HG03280 (cell line): ENCODE data around the gene TXNRD2.
"Not testable (repeated sequence)": the region's sequence is repeated elsewhere in the genome, so short reads cannot be mapped to it uniquely, and the experiment has no call there.

Experiments used
- ATAC-seq: cut with Tn5 transposase; IDR thresholded peaks from one replicate; pipeline ENCODE4 v1.9.1; 2021; ENCODE audit warnings: mild to moderate bottlenecking, moderate library complexity; ENCODE audit not compliant: unreplicated experiment

The TXNRD2 gene

GRCh38 chr22:19831979-19832378, 109.6 kb downstream of the TXNRD2 start:
- not testable (repeated sequence) for ATAC-seq

GRCh38 chr22:19831016-19831415, 110.6 kb downstream of the TXNRD2 start:
- no peak for ATAC-seq

- no peak for ATAC-seq
These were observed 113.6 kb downstream of the TXNRD2 start for GRCh38 chr22:19828035-19828401.

GRCh38 chr22:19827341-19828034, 114.1 kb downstream of the TXNRD2 start:
- no peak for ATAC-seq

- no peak for ATAC-seq
These were observed 115.0 kb downstream of the TXNRD2 start for GRCh38 chr22:19826619-19826950.

- no peak for ATAC-seq
These were observed 115.6 kb downstream of the TXNRD2 start for GRCh38 chr22:19825904-19826618.
